Measurements from ENCODE around the gene SIGLEC5.

DNA sequence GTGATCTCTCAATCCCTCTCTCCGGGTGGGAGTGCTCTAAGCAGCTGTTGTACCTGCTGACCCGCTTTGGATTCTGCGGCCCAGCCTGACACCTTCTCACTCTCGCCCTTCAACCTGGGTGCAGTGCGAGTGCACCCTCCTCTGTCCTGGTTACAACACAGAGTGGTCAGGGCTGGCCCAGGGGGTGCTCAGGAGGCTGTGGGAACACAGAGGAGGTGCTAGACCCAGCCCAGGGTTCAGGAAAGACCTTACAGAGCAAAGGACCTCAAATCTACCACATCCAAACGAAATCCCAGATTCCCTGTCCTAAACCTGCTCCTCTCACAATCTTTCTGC lies 35.5 kb downstream of the SIGLEC5 start:
- TF ChIP-seq CTCF (IDR thresholded peaks at IDR 0.05), result no peak
- no peak for TF ChIP-seq POLR2AphosphoS5 (IDR thresholded peaks at IDR 0.05)

All from gastroesophageal sphincter (tissue), 3 donors.